A549 (cell line): ENCODE results near the gene RABGAP1L.

Experiments
- CTCF ChIP-seq: fragments of >200 bp; sonication (Bioruptor Twin); formaldehyde crosslinking; IDR thresholded peaks from 3 replicates; pipeline ENCODE4 v1.5.1; 2016
- FOSL2 ChIP-seq, 2 experiments: fragments of 450-650 bp in 1 of 2; fragments of >200 bp in 1 of 2; sonication (Bioruptor Twin) in 1 of 2; formaldehyde crosslinking; IDR thresholded peaks; 2 replicates each; pipeline versions ENCODE4 v1.5.0 to v1.6.1; 2016 to 2020; ENCODE audit warnings: mild to moderate bottlenecking in 1 of 2, moderate library complexity in 1 of 2
- RFX5 ChIP-seq: fragments of 450-650 bp; IDR thresholded peaks from 2 replicates; pipeline ENCODE4 v1.7.1; 2014; ENCODE audit warnings: antibody characterized with exemption, mild to moderate bottlenecking, moderate library complexity

DNA sequence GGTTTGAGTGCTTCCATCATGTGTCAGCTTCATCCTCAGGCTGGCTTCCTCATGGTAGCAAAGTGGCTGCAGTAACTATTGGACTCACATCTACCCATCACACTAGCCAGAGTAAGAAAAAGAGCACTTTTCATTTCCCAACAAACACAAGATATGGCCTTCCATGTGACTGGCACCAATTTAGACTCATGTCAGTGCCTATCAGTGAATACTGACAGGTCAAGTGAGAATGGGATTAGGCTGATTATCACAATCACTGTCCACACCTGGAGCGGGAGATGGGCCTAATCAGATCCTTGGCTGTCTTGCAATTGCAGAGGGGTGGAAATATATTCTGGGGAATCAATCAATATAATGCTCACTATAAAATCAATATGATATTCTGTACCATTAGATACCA is 2.9 kb upstream of the RABGAP1L start:
- TF ChIP-seq CTCF (no peak), RFX5 (no peak), FOSL2 (IDR thresholded peaks at IDR 0.05) (no peak), FOSL2 (CRISPR knock-in tag; IDR thresholded peaks at IDR 0.05) (no peak)
